Heart right ventricle (tissue), 16 donors: ENCODE measurements around the gene TCF7. TPM values are rescaled to one million over a fixed set of nuclear protein-coding genes. Genes with fewer than 3 reads are reported as not detected.

Experiments
- ATAC-seq, 8 donors: fragments of 200-7000 bp; cut with Tn5 transposase; one replicate each; pipeline ENCODE4 v1.9.1; 2020; ENCODE audit warnings: mild to moderate bottlenecking in 8 of 8, moderate library complexity in 8 of 8, moderate number of reproducible peaks in 1 of 8
- DNase-seq, 2 donors: peaks; one replicate each; pipeline ENCODE4 v3.0.0-alpha.2; 2020
- H3K27ac ChIP-seq, 10 donors: fragments of 200-600 bp; sonication (generic) in 2 of 10; one replicate each; pipeline versions ENCODE4 v1.5.0 to v1.8.0; 2020 to 2022; ENCODE audit warnings: mild to moderate bottlenecking in 3 of 10
- H3K27me3 ChIP-seq, 7 donors: fragments of 200-600 bp; one replicate each; pipeline ENCODE4 v1.8.0; 2021 to 2022; ENCODE audit warnings: mild to moderate bottlenecking in 2 of 7
- H3K36me3 ChIP-seq, 9 donors: fragments of 200-600 bp; sonication (generic) in 1 of 9; one replicate each; pipeline versions ENCODE4 v1.5.0 to v1.8.0; 2020 to 2022; ENCODE audit warnings: mild to moderate bottlenecking in 2 of 9
- H3K4me1 ChIP-seq, 9 donors: fragments of 200-600 bp; sonication (generic) in 1 of 9; one replicate each; pipeline versions ENCODE4 v1.5.0 to v1.8.0; 2020 to 2022; ENCODE audit warnings: mild to moderate bottlenecking in 4 of 9
- H3K4me3 ChIP-seq, 10 donors: fragments of 200-600 bp; sonication (generic) in 2 of 10; one replicate each; pipeline versions ENCODE4 v1.5.0 to v1.8.0; 2020 to 2022; ENCODE audit warnings: mild to moderate bottlenecking in 7 of 10, moderate library complexity in 2 of 10
- H3K9me3 ChIP-seq, 11 donors: fragments of 200-600 bp in 10 of 11; sonication (generic) in 2 of 11; one replicate each; pipeline versions ENCODE4 v1.5.0 to v1.8.0; 2013 to 2022; ENCODE audit warnings: mild to moderate bottlenecking in 2 of 11, control low read depth in 1 of 11, moderate library complexity in 1 of 11
- WGBS, 2 donors: extraction: QIAGEN DNeasy Blood & Tissue Kit; methylation state at CpG; one replicate each; pipeline ENCODE4 v1.1.7; 2013; ENCODE audit warnings: inconsistent platforms in 1 of 2; 5-methylcytosine and 5-hydroxymethylcytosine counted together
- intact Hi-C, 10 donors: fragments of 100-400 bp; cut with DNase I; formaldehyde crosslinking; loops; one replicate each; pipeline versions ENCODE4 v1.11.1 to v1.14.2; 2022
- polyA plus RNA-seq, 2 donors: library from polyadenylated mRNA; stranded (reverse); fragments of 200-250 nt; gene quantifications; one replicate each; pipeline ENCODE4 v1.2.3, GENCODE V29; 2013
- total RNA-seq, 10 donors: library from RNA; stranded (reverse); fragmentation: NEBNext Ultra II Directional in 3 of 10; extraction: Animal tissue kit (Norgen Biotek cat#: 25700) in 3 of 10; gene quantifications; one replicate each; pipeline versions ENCODE4 v1.2.1 to v1.2.4, GENCODE V29; 2021 to 2023
- TF ChIP-seq, protein P1 (sequence below), 9 donors: fragments of 200-600 bp; sonication (generic) in 2 of 9; IDR thresholded peaks; one replicate each; pipeline versions ENCODE4 v1.5.0 to v1.8.0; 2021 to 2022; ENCODE audit warnings: antibody characterized with exemption in 9 of 9, mild to moderate bottlenecking in 5 of 9, moderate library complexity in 1 of 9
- donor health status: Arrhythmogenic right ventricular cardiomyopathy.
- donor health status: ischemic (EF 13 %, LVEDD 7.1; RV severe dilation, severe dysfunction).
- donor health status: healthy with polysubstance abuse.
- donor health status: DM: no; HTN: yes; CAD: no.
- donor health status: DM: no; HTN: no; CAD: no.
- donor health status: ischemic (EF 25% LVEDD 6.9; RV normal size, moderate dysfunction).
- donor health status: ischemic (EF 25% LVEDD 5.7; RV mildly dilated, moderate dysfunction).
- donor health status: healthy.
- donor health status: DM: yes; HTN: yes; CAD: no.
- donor health status: Ischemic cardiomyopathy.
- donor health status: ischemic (EF 35%, LVEDD 5.7; RV mildly dilated, moderate dysfunction).
- donor health status: nonischemic (EF 11% LVEDD 7.7; RV severe dilation, severe dysfunction).
- donor health status: DM: yes; HTN: yes; CAD: no.
- donor health status: PGD.
- donor health status: ischemic (EF 29% LVEDD 5.4; RV normal size, mild dysfunction).
- donor health status: nonischemic (EF 23%, LVEDD 6.1; RV moderate dilation, normal function).

The TCF7 gene
- total and polyA plus RNA-seq, 12 donors, result 0.42 to 5.9 (median 1.9) TPM

DNA sequence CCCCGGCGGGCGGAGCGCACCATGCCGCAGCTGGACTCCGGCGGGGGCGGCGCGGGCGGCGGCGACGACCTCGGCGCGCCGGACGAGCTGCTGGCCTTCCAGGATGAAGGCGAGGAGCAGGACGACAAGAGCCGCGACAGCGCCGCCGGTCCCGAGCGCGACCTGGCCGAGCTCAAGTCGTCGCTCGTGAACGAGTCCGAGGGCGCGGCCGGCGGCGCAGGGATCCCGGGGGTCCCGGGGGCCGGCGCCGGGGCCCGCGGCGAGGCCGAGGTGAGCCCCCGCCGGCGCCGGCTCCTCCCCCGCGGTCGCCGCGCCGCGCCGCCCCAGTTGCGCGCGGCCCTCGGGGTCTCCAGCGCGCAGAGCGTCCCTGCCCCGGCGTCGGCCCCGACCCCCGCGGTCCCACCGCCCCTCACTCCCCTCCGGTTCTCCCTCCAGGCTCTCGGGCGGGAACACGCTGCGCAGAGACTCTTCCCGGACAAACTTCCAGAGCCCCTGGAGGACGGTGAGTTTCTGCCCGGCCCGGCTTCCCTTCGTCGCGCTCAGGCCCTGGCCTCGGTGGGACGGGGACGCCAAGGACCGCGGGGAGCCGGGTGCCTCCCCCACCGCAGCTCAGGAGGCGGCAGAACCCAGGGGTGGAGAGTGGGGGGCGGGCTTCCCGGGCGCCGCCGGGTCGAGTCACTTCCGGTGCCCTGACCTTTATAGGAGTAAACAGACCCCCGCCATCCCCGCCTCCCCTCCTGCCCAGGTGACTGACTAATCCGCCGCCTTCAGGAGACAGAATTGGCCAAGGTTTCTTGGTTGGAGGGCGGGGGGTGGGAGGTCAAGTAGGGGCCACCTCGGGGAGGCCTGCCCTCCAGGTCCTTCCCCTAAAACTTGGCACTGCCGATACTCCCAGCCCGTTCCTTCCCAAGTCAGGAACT, 665 bp downstream of the TCF7 start:
- no peak for DNase-seq
- Histone ChIP-seq H3K36me3 (no peaks in the 10 kb centered on the region), H3K4me1 (peaks cover 3 to 22% (median 14%) of the 10 kb centered on the region in 9 donors), H3K9me3 (no peaks in the 10 kb centered on the region), H3K27me3 (peaks cover 0 to 45% (median 28%) of the 10 kb centered on the region in 7 donors), H3K4me3 (peak overlapping the region in 9 of 10 donors; percentile 35 to 73 (median 57)), H3K27ac (peak overlapping the region in 1 of 10 donors; percentile 64)
- 5 to 10% methylated on average over 63 to 110 of the region's 110 CpGs for WGBS, 2 donors
- ATAC-seq, result no peak
- intact Hi-C loops, result no loop called here
- TF ChIP-seq, protein P1, sequence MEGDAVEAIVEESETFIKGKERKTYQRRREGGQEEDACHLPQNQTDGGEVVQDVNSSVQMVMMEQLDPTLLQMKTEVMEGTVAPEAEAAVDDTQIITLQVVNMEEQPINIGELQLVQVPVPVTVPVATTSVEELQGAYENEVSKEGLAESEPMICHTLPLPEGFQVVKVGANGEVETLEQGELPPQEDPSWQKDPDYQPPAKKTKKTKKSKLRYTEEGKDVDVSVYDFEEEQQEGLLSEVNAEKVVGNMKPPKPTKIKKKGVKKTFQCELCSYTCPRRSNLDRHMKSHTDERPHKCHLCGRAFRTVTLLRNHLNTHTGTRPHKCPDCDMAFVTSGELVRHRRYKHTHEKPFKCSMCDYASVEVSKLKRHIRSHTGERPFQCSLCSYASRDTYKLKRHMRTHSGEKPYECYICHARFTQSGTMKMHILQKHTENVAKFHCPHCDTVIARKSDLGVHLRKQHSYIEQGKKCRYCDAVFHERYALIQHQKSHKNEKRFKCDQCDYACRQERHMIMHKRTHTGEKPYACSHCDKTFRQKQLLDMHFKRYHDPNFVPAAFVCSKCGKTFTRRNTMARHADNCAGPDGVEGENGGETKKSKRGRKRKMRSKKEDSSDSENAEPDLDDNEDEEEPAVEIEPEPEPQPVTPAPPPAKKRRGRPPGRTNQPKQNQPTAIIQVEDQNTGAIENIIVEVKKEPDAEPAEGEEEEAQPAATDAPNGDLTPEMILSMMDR (IDR thresholded peaks at IDR 0.05), result no peak

DNA sequence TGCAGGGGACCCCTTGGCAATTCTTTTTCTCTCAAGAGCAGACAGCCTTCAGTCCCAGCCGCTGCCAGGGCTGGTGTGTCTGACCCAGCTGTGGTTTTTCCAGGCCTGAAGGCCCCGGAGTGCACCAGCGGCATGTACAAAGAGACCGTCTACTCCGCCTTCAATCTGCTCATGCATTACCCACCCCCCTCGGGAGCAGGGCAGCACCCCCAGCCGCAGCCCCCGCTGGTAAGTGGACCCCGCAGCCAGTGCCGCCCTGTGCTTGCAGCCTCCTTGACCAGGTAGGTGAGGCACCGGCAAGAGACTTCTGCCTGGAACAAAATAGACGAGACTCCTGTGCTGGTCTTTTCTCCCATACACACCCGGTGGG, 1.3 kb downstream of the TCF7 start:
- ATAC-seq (no peak), DNase-seq (no peak)
- H3K27ac ChIP-seq, result peak overlapping the region in 1 of 10 donors; percentile 64
- H3K4me3 ChIP-seq, result peak overlapping the region in 6 of 10 donors; percentile 56 to 73 (median 62)
- no peaks in the 10 kb centered on the region for H3K9me3 ChIP-seq
- 77 to 84% methylated on average over 13 of the region's 13 CpGs for WGBS, 2 donors
- H3K4me1 ChIP-seq, result peaks cover 3 to 22% (median 14%) of the 10 kb centered on the region in 9 donors
- H3K27me3 ChIP-seq, result peaks cover 0 to 45% (median 28%) of the 10 kb centered on the region in 7 donors
- TF ChIP-seq, protein P1 (IDR thresholded peaks at IDR 0.05), result no peak
- no peaks in the 10 kb centered on the region for H3K36me3 ChIP-seq
- intact Hi-C loops, result no loop called here

DNA sequence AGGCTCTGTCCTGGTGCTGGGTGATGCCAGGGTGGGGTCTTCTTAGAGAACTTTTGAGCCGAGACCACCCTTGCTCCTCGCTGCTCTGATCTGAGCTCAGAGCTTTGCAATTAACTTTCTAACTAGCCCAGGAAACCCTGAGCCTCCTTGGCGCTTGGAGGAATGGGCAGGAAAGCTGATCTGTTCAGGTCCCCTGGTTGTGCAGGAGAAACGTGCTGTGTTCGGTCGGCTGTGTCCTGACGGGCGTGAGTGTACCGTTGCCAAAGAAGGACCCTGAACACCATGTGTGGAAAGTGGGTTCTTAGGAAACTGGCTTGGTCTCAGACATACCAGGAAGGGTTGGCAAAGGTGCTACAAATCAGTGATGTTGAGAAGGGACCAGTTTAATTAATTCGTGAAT, 1.8 kb downstream of the TCF7 start:
- Histone ChIP-seq H3K4me3 (peak overlapping the region in 1 of 10 donors; percentile 73), H3K9me3 (no peaks in the 10 kb centered on the region), H3K27me3 (peaks cover 0 to 41% (median 24%) of the 10 kb centered on the region in 7 donors), H3K4me1 (peaks cover 3 to 22% (median 14%) of the 10 kb centered on the region in 9 donors), H3K36me3 (no peaks in the 10 kb centered on the region), H3K27ac (peak overlapping the region in 1 of 10 donors; percentile 64)
- intact Hi-C loops, result no loop called here
- TF ChIP-seq, protein P1 (IDR thresholded peaks at IDR 0.05), result no peak
- DNase-seq, result no peak
- ATAC-seq, result no peak
- 90% methylated on average over 10 of the region's 10 CpGs for WGBS, 2 donors

DNA sequence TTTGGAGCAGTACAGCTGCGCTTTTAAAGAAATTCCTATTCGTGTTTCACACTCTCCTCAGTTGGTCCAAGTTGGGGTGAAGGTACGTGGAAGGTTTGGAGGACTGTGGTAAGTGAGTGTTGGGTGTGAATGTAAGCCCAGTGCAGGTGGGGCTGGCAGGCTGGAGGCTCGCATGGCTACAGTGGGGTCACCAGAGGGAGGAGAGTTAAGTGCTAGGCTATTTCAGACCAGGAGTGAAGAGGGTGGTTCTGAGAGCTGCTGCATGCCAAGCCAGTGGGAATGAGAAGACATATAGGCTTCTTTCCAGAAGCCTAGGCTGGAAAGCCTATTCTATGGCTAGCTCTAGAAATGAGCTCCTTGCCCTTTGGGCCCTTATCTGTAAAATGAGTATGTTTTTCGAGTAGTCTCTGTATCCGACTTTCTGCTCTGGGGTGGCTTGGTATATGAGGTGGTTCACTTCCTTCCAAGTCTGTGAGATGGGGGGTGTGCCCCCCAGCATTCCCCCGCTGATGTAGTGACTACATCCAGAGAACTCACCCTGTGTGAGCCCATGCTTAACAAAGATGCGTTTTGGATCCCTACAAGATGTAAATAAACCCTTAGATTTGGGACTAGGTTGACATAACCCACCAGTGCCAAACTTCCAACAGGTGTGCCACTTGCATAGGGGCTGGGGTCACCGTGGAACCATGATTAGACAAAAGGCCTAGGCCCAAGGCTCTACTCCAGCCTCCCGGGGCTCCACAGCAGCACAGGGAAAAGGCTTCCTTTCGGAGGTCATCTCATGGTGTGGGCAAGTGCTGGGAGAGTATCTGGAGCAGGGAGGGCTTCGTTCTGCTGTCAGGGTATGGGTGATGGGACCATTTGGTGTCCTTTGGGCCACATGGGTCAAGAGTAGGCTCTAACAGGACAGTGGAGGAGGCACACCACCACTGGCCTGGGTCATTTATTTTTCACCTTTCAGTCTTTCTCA, 2.6 kb downstream of the TCF7 start:
- ATAC-seq (no peak), DNase-seq (no peak)
- peak overlapping the region in 1 of 10 donors; percentile 64 for H3K27ac ChIP-seq
- peaks cover 0 to 35% (median 16%) of the 10 kb centered on the region in 7 donors for H3K27me3 ChIP-seq
- TF ChIP-seq, protein P1 (IDR thresholded peaks at IDR 0.05), result no peak
- WGBS, 2 donors, result 89 to 90% methylated on average over 12 of the region's 12 CpGs
- intact Hi-C loops, result no loop called here
- no peaks in the 10 kb centered on the region for H3K36me3 ChIP-seq
- peak overlapping the region in 1 of 10 donors; percentile 73 for H3K4me3 ChIP-seq
- H3K4me1 ChIP-seq, result peaks cover 3 to 22% (median 14%) of the 10 kb centered on the region in 9 donors
- no peaks in the 10 kb centered on the region for H3K9me3 ChIP-seq
